ENCODE data around the gene FAF1.

- TF ChIP-seq CTCF (IDR thresholded peaks at IDR 0.05) (no peak), POLR2AphosphoS5 (IDR thresholded peaks at IDR 0.05) (no peak), EP300 (IDR thresholded peaks at IDR 0.05) (no peak), POLR2A (IDR thresholded peaks at IDR 0.05) (no peak)
These were observed 5.0 kb downstream of the FAF1 start for GRCh38 chr1:50955116-50955515.
